GM12878 (cell line): ENCODE data around the gene CFAP57. TPM values are rescaled to one million over a fixed set of nuclear protein-coding genes. Genes with fewer than 3 reads are reported as not detected.
A peak's percentile ranks its signal among the peaks of the same experiment; 100 is the strongest.

Source experiments
- CBFB ChIP-seq: IDR thresholded peaks from 2 replicates; pipeline ENCODE4 v1.6.1; 2016; ENCODE audit warnings: antibody characterized with exemption, low read depth
- CHD4 ChIP-seq: fragments of 200-600 bp; sonication (generic); IDR thresholded peaks from 2 replicates; pipeline ENCODE4 v1.6.1; 2016; ENCODE audit warnings: mild to moderate bottlenecking
- CREB1 ChIP-seq: IDR thresholded peaks from 2 replicates; pipeline ENCODE4 v1.6.1; 2012; ENCODE audit warnings: low read depth, mild to moderate bottlenecking, inconsistent platforms
- CTCF ChIP-seq, 3 experiments: IDR thresholded peaks in 2 of 3; conservative IDR thresholded peaks in 1 of 3; 2 replicates each; pipeline ENCODE4 v1.5.1; 2011; ENCODE audit warnings: low read depth in 3 of 3, low read length in 3 of 3, mild to moderate bottlenecking in 3 of 3, control low read depth in 2 of 3, moderate library complexity in 2 of 3, inconsistent platforms in 1 of 3, mixed read lengths in 1 of 3; ENCODE audit not compliant: control insufficient read depth in 2 of 3, insufficient read depth in 1 of 3; ENCODE audit errors: extremely low read depth in 1 of 3
- DPF2 ChIP-seq: fragments of 450-650 bp; IDR thresholded peaks from 2 replicates; pipeline ENCODE4 v1.6.1; 2017; ENCODE audit warnings: mild to moderate bottlenecking
- EGR1 ChIP-seq, 2 experiments: IDR thresholded peaks; 1 replicate in 1 of 2; 2 replicates in 1 of 2; pipeline ENCODE4 v1.6.1; 2011 to 2012; ENCODE audit warnings: low read depth in 2 of 2, low read length in 2 of 2, borderline replicate concordance in 1 of 2, mild to moderate bottlenecking in 1 of 2, moderate library complexity in 1 of 2
- EZH2 ChIP-seq: IDR thresholded peaks from 2 replicates; pipeline ENCODE4 v1.6.1; 2012; ENCODE audit warnings: low read depth, mild to moderate bottlenecking, control low read depth, inconsistent platforms, low read length, borderline replicate concordance; ENCODE audit not compliant: control insufficient read depth
- FOS ChIP-seq: IDR thresholded peaks from 3 replicates; pipeline ENCODE4 v1.6.1; 2011; ENCODE audit warnings: borderline replicate concordance; ENCODE audit not compliant: insufficient read length; ENCODE audit errors: extremely low read depth
- HDAC2 ChIP-seq: fragments of 200-600 bp; sonication (generic); IDR thresholded peaks from 2 replicates; pipeline ENCODE4 v1.6.1; 2017
- MAX ChIP-seq: IDR thresholded peaks from 2 replicates; pipeline ENCODE4 v1.6.1; 2012; ENCODE audit warnings: low read depth, low read length, improper control_type of control experiment
- MYB ChIP-seq: fragments of 150-350 bp; IDR thresholded peaks from 2 replicates; pipeline ENCODE4 v1.6.1; 2014; ENCODE audit warnings: mild to moderate bottlenecking, low read depth, low read length, borderline replicate concordance
- NR2F1 ChIP-seq: fragments of 450-650 bp; conservative IDR thresholded peaks from 2 replicates; pipeline ENCODE4 v1.6.1; 2017; ENCODE audit warnings: mild to moderate bottlenecking
- PAX8 ChIP-seq: fragments of 450-650 bp; IDR thresholded peaks from 2 replicates; pipeline ENCODE4 v1.6.1; 2017; ENCODE audit warnings: mild to moderate bottlenecking, moderate library complexity
- PML ChIP-seq: IDR thresholded peaks from 2 replicates; pipeline ENCODE4 v1.6.1; 2012; ENCODE audit warnings: low read length, inconsistent platforms
- SMAD1 ChIP-seq: fragments of 450-650 bp; IDR thresholded peaks from 2 replicates; pipeline ENCODE4 v1.6.1; 2018; ENCODE audit warnings: mild to moderate bottlenecking, low read depth; ENCODE audit not compliant: partially characterized antibody
- TCF7 ChIP-seq: IDR thresholded peaks from 2 replicates; pipeline ENCODE4 v1.6.1; 2014; ENCODE audit warnings: antibody characterized with exemption, borderline replicate concordance
- USF1 ChIP-seq: IDR thresholded peaks from 2 replicates; pipeline ENCODE4 v1.6.1; 2011; ENCODE audit warnings: borderline replicate concordance, low read depth, mild to moderate bottlenecking, moderate library complexity, mixed read lengths, low read length; ENCODE audit not compliant: insufficient read depth; ENCODE audit errors: extremely low read length
- ZNF622 ChIP-seq: fragments of 450-650 bp; IDR thresholded peaks from 2 replicates; pipeline ENCODE4 v1.6.1; 2017; ENCODE audit warnings: mild to moderate bottlenecking, inconsistent platforms
- polyA plus RNA-seq, 11 experiments: library from polyadenylated mRNA; depleted of rRNA in 4 of 11; unstranded in 6 of 11; stranded (reverse) in 5 of 11; fragments of >200 nt; fragmentation: Nextera tagmentation in 4 of 11; fragmentation: Illumina TruSeq in 1 of 11; extraction: Ambion mirVana in 4 of 11; extraction: Trizol in 1 of 11; gene quantifications; 1 replicate in 1 of 11; 2 replicates in 10 of 11; pipeline versions ENCODE4 v1.2.1 to v1.2.3, GENCODE V29; 2011 to 2016; ENCODE audit warnings: inconsistent platforms in 2 of 11, missing spikeins in 2 of 11, low read depth in 1 of 11
- total RNA-seq, 4 experiments: library from RNA; depleted of rRNA in 3 of 4; stranded (reverse); fragments of >200 nt in 3 of 4; fragmentation: Illumina TruSeq in 1 of 4; extraction: Trizol in 1 of 4; gene quantifications; 2 replicates each; pipeline versions ENCODE4 v1.2.1 to v1.2.3, GENCODE V29; 2013 to 2021
- TF ChIP-seq, protein P1 (sequence below): IDR thresholded peaks from 2 replicates; pipeline ENCODE4 v1.6.1; 2012; ENCODE audit warnings: mild to moderate bottlenecking, low read depth, low read length
- TF ChIP-seq, protein P2 (sequence below): fragments of 450-650 bp; IDR thresholded peaks from 2 replicates; pipeline ENCODE4 v1.6.1; 2017; ENCODE audit warnings: low read depth, mild to moderate bottlenecking, moderate library complexity
- TF ChIP-seq, protein P3 (sequence below): fragments of 450-650 bp; IDR thresholded peaks from 2 replicates; pipeline ENCODE4 v1.6.1; 2017; ENCODE audit warnings: mild to moderate bottlenecking

CFAP57 gene
- total and polyA plus RNA-seq, 10 of the 15 experiments (the other 5 are each of a cell fraction or from before 2014, with no cell fraction given), result 0.45 to 4.8 (median 1.3) TPM

DNA sequence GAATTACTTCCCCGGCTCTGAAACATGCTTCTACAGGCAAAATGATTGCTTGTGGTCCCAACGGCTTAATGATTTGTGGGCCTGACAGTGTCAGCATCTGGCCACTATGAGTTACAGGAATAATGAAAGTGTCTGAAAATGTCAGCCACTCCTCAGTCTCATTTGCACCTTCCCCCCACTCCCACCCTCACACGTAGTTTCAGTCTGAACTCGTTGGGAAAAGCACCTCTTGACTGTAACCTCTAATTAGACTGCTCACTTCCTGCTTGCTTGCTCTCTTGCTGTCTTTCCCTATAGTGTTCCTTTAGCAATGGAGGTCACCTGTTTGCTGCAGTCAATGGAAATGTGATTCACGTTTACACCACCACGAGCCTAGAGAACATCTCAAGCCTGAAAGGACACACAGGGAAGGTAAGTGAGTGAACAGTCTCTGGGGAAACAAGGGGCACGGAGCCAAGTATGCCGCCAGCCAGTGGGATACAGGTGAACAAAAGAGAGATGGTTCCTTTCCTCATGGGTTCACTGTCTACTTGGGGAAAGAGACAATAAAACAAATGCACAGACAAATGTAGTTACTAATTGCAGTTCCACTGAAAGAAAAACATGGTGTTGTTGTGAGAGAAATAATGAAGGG, 27.1 kb downstream of the CFAP57 start (continued):
- TF ChIP-seq CREB1, result 0 out of 2 replicates have a peak, but pooled peaks have one; percentile 55
- TF ChIP-seq USF1, result no peak
- TF ChIP-seq EZH2, result no peak
- TF ChIP-seq, protein P1, sequence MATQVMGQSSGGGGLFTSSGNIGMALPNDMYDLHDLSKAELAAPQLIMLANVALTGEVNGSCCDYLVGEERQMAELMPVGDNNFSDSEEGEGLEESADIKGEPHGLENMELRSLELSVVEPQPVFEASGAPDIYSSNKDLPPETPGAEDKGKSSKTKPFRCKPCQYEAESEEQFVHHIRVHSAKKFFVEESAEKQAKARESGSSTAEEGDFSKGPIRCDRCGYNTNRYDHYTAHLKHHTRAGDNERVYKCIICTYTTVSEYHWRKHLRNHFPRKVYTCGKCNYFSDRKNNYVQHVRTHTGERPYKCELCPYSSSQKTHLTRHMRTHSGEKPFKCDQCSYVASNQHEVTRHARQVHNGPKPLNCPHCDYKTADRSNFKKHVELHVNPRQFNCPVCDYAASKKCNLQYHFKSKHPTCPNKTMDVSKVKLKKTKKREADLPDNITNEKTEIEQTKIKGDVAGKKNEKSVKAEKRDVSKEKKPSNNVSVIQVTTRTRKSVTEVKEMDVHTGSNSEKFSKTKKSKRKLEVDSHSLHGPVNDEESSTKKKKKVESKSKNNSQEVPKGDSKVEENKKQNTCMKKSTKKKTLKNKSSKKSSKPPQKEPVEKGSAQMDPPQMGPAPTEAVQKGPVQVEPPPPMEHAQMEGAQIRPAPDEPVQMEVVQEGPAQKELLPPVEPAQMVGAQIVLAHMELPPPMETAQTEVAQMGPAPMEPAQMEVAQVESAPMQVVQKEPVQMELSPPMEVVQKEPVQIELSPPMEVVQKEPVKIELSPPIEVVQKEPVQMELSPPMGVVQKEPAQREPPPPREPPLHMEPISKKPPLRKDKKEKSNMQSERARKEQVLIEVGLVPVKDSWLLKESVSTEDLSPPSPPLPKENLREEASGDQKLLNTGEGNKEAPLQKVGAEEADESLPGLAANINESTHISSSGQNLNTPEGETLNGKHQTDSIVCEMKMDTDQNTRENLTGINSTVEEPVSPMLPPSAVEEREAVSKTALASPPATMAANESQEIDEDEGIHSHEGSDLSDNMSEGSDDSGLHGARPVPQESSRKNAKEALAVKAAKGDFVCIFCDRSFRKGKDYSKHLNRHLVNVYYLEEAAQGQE, result no peak
- no peak for TF ChIP-seq CTCF (IDR thresholded peaks at IDR 0.05 in 2 of 3, conservative IDR thresholded peaks at IDR 0.05 in 1 of 3; ENCODE audit: control insufficient read depth in 2 of 3, extremely low read depth in 1 of 3, insufficient read depth in 1 of 3, low read depth in 3 of 3, low read length in 3 of 3)
- no peak for TF ChIP-seq EGR1 (IDR thresholded peaks at IDR 0.05; ENCODE audit: borderline replicate concordance in 1 of 2, low read depth in 2 of 2, low read length in 2 of 2)
- TF ChIP-seq CHD4, result no peak
- TF ChIP-seq NR2F1, result peak; percentile 49
- TF ChIP-seq, protein P2, sequence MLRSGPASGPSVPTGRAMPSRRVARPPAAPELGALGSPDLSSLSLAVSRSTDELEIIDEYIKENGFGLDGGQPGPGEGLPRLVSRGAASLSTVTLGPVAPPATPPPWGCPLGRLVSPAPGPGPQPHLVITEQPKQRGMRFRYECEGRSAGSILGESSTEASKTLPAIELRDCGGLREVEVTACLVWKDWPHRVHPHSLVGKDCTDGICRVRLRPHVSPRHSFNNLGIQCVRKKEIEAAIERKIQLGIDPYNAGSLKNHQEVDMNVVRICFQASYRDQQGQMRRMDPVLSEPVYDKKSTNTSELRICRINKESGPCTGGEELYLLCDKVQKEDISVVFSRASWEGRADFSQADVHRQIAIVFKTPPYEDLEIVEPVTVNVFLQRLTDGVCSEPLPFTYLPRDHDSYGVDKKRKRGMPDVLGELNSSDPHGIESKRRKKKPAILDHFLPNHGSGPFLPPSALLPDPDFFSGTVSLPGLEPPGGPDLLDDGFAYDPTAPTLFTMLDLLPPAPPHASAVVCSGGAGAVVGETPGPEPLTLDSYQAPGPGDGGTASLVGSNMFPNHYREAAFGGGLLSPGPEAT, result peak; percentile 96
- TF ChIP-seq, protein P3, sequence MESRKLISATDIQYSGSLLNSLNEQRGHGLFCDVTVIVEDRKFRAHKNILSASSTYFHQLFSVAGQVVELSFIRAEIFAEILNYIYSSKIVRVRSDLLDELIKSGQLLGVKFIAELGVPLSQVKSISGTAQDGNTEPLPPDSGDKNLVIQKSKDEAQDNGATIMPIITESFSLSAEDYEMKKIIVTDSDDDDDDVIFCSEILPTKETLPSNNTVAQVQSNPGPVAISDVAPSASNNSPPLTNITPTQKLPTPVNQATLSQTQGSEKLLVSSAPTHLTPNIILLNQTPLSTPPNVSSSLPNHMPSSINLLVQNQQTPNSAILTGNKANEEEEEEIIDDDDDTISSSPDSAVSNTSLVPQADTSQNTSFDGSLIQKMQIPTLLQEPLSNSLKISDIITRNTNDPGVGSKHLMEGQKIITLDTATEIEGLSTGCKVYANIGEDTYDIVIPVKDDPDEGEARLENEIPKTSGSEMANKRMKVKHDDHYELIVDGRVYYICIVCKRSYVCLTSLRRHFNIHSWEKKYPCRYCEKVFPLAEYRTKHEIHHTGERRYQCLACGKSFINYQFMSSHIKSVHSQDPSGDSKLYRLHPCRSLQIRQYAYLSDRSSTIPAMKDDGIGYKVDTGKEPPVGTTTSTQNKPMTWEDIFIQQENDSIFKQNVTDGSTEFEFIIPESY, result no peak
- no peak for TF ChIP-seq CBFB
- TF ChIP-seq MYB, result no peak
- no peak for TF ChIP-seq PML
- no peak for TF ChIP-seq ZNF622
- TF ChIP-seq HDAC2, result no peak
- TF ChIP-seq FOS, result no peak
- no peak for TF ChIP-seq MAX
- TF ChIP-seq SMAD1, result peak; percentile 36
- TF ChIP-seq TCF7, result no peak
- peak; percentile 88 for TF ChIP-seq DPF2
- TF ChIP-seq PAX8, result no peak
